Prostate gland (tissue), 2 donors: ENCODE measurements around the gene ZSWIM3.

Experiments
- CTCF ChIP-seq, 4 experiments: fragments of 200-600 bp in 2 of 4; fragments of 450-650 bp in 2 of 4; sonication (generic) in 2 of 4; IDR thresholded peaks; 1 replicate in 3 of 4; 2 replicates in 1 of 4; pipeline ENCODE4 v1.5.1; 2016 to 2019; ENCODE audit warnings: antibody characterized with exemption in 4 of 4, mild to moderate bottlenecking in 2 of 4, moderate library complexity in 2 of 4
- POLR2A ChIP-seq: fragments of 450-650 bp; IDR thresholded peaks from one replicate; pipeline ENCODE4 v1.6.1; 2016; ENCODE audit warnings: antibody characterized with exemption, mild to moderate bottlenecking
- POLR2AphosphoS5 ChIP-seq: sonication (generic); formaldehyde crosslinking; IDR thresholded peaks from one replicate; pipeline ENCODE4 v1.6.1; 2017; ENCODE audit warnings: antibody characterized with exemption

DNA sequence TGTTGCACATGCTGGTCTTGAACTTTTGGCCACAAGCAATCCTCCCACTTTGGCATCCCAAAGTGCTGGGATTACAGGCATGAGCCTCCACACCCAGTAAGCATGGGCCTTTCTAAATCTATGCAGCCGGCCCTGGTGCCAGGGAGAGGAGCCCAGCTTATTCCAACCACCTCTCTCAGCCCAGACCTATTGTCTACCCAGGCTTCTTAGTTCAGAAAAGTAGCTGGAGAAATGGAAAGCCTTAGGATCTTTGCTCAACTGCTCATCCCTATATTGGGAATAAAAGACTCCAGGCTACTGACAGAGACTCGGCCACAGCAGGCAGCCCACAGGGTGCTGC, 69.3 kb downstream of the ZSWIM3 start:
- no peak for TF ChIP-seq CTCF (IDR thresholded peaks at IDR 0.05)
- TF ChIP-seq POLR2AphosphoS5, result no peak
- TF ChIP-seq POLR2A, result no peak
